Stimulated activated CD4-positive, alpha-beta T cell treated with anti-CD3 and anti-CD28 coated beads, TNF-alpha, amount 100 ng/mL, for 48 hours (primary cell): Measurements from ENCODE around the gene RFX2.
"Not testable (repeated sequence)": the region's sequence is repeated elsewhere in the genome, so short reads cannot be mapped to it uniquely, and the experiment has no call there.

ENCODE experiments used
- DNase-seq, 3 donors: peaks; one replicate each; pipeline ENCODE4 v3.0.0-alpha.2; 2020; ENCODE audit warnings: low read depth in 3 of 3

RFX2 gene

DNA sequence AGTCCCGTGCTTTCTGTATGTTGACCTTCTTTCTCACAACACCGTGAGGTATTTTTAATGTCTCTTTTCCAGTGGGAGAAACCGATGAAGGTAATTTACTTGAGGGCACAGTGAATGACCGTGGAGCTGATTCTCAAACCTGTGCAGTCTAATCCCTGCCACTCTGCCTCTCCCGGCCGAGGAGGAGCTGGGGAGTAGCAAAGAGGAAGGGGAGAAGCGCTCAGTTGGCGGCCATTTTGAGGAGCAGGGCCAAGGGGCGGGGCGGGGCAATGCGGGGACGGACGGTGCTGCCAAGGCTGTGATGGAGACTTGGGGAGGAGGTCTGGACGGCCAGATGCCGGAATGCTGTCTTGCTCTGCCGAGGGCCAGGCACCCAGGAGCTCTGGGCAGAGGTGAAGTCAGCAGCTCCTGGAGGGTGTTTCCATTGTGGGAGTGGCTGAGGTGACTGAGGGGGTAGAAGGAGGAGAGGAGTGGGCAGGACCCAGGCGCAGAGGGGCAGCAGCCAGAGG is 120.0 kb downstream of the RFX2 start:
- DNase-seq, result no peak

DNA sequence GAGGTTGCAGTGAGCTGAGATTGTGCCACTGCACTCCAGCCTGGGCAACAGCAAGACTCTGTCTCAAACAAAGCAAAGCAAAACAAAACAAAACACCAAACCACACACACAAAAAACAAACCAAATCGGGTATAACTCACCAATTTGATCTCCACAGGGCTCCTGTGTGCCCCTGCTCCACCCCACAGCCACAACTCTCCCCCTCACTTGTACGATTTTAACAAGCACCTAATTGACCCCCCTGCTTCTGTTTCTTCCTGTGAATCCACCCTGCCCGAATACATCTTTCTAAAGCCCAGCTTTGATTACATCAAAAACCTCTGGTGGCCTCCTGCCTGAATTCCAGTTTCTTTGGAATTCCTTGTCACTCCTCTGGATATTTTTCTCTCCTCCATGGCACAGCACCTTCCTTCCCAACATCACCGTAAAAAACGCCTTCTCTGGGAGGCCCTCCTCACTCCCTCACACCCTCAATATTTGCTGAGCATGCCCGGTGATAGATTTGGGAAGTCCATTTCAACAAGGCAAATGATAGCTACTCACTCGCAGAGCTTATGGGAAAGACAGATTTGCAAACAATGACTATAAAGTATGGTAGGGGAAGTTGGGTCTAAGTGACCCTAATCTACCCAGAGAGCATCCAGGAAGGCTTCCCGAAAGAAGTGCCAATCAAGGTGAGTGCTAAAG is 120.8 kb downstream of the RFX2 start:
- no peak for DNase-seq

- DNase-seq, result no peak
These were observed 121.5 kb downstream of the RFX2 start for GRCh38 chr19:5988517-5989387.

DNA sequence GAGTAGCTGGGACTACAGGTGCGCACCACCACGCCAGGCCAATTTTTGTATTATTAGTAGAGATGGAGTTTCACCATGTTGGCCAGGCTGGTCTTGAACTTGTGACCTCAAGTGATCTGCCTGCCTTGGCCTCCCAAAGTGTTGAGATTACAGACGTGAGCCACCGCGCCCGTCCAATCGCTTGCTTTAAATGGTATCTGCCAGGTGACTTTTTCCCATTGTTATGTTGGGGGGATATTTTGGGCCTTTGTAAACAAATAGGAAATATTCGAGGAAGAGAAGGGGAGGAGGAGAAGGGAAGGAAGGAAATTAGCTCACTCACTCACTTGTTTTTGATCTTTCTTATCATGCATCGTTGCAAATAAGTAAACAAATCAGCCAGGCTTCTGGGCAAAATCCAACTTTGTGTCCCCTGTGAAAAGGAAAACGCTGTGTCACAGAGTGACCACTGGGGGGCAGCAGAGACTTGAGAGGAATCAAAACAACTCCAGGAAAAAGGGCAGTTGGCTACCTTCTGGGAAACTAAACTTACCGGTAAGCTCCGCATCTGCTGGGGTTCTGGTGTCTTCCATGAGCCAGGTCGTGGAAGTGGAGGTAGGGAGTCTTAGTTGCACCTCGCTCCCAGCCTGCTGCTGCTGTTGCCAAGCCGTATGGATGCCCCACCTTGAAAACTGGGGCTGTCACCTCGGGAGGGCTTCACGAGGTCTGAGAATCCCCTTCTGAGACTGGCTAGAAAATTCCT is 123.1 kb downstream of the RFX2 start:
- DNase-seq, result peak; percentile 56 to 65 (median 56)

DNA sequence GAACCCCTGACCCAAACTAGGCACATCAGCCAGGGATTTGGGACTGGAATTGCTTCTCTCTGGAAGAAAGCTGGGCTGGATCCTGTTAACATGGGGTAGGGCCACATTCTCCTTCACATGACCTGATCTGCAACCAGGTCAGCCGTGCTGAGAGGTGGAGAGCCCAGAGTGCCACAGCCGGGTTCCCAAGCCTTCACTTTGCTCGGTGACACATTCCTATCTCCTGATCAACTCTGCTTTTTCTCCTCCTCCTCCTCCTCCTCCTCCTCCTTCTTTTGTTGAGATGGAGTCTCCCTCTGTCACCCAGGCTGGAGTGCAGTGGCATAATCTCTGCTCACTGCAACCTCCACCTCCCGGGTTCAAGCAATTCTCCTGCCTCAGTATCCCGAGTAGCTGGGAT is 124.5 kb downstream of the RFX2 start:
- DNase-seq, result not testable (repeated sequence)

- DNase-seq, result no peak
These were observed 125.1 kb downstream of the RFX2 start for GRCh38 chr19:5985098-5985783.

DNA sequence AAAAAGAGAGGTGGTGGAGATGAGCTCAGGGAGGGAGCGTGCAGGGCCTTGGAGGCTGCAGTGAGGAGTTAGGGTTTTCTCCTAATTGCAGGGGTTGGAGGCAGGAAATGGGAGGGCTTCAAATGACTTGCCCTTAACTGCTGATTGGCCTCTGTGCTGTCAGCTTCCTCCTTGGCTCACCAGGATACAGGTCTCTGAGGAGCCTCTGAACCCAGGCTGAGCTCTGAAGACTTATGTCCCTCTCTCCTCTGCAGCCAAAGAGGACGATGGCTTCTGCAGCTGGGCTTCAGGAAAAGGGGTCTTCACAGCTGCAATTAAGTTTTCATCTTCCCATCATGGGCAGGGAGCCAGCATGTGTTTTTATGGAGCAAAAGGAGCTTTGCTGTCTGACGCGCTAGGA is 125.7 kb downstream of the RFX2 start:
- DNase-seq, result no peak

DNA sequence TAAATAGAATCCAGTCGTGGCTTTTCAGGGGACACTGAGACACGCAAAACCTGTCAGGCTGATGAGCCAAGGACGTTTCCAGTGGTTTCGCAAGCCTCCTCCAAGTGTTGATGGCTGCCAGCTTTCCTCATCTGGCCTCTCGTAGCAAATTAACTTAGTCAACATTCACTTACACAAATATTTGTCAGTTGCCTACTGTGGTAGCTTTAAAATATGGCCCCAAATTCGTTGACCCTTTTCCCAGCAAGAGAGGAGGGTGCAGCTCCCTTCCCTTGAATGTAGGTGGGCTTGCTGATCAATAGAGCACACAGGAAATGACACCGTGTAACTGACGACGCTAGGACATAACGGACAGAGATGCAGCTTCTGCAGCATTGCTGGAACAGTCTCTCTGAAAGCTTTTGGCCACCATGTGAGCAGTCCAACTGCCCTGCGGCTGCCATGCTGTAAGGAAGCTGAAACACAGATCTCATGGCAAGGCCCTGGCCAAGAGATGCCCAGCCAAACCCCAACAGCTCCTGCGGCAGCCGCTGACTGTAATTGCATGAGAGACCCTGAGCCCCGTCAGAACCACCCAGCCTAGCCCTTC is 126.8 kb downstream of the RFX2 start:
- no peak for DNase-seq

DNA sequence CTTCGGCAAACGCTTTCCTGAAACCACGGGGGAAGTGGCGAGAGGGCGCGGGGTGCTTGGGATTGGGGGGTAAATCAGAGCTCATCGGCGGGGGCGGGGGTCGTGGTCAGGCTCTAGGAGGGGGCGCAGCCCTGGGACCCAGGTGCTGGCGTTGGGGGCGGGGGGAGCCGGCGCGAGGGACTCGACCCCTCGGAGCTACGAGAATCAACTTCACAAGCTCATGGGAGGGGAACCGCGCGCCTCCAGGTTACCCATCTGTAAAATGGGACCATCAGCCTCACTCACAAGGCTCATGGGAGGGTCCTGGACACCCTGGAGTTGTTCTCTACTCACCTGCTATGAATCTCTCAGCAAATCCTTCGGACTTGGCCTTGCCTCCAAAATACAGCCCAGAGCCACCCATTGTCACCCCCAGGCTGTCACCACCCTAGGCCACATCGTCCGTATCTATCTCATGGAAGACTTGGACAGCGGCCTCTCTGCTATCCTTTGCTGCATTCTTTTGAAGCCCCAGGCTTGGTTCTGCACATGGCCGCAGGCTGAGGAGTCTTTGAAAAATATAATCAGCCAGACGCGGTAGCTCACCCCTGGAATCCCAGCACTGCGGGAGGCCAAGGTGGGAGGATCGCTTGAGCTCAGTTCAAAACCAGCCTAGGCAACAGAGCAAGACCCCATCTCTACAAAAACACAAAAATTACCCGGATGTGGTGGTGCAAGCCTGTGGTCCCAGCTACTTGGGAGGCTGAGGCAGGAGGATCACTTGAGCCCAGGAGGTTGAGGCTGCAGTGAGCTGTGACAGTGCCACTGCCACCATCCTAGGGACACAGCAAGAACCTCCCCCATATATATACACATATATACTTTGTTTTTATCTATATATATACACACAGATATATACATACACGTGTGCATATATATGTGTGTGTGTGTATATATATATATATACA is 131.4 kb downstream of the RFX2 start:
- DNase-seq, result no peak

- DNase-seq, result peak; percentile 94 to 98 (median 96)
These were observed 132.3 kb downstream of the RFX2 start, which contains the start of gene RANBP3 for GRCh38 chr19:5977785-5978605. Gene RANBP3 (minus strand): TSS chr19:5978140. CDS start chr19:5978082, 58 bp downstream.

- no peak for DNase-seq
These were observed 133.0 kb downstream of the RFX2 start for GRCh38 chr19:5977222-5977784.

DNA sequence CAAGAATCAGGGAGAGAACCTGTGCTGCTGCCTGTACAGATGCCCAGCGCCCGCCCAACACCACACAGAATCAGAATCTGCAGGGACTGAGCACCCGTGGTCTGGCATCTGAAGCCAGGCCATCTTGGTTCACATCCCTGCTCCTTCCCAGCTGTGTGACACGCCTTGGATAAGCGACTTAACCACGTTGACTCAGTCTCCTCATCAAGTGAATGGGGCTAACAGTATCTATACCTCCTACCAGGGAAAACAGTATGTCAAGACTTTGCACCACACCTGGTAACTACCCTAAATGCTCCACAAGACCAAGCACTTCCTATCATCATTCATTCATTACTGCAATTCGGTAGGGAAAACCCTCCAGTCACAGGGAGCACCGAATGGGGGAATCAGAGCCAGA is 133.5 kb downstream of the RFX2 start:
- DNase-seq, result no peak

DNA sequence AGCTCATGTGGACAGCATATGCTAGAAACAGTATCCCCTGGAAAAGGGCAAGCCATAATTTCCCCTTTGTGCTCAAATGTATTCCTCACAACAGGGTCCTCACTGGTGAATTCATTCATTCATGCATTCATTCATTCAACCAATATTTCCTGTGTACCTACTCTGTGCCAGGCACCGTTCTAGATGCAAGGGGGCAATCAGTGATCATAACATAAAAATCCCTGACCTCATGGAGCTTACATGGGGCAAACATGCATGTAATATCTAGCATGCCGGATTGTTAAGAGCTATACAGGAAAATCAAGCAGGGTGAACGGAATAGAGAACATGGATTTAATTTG is 134.9 kb downstream of the RFX2 start:
- no peak for DNase-seq

DNA sequence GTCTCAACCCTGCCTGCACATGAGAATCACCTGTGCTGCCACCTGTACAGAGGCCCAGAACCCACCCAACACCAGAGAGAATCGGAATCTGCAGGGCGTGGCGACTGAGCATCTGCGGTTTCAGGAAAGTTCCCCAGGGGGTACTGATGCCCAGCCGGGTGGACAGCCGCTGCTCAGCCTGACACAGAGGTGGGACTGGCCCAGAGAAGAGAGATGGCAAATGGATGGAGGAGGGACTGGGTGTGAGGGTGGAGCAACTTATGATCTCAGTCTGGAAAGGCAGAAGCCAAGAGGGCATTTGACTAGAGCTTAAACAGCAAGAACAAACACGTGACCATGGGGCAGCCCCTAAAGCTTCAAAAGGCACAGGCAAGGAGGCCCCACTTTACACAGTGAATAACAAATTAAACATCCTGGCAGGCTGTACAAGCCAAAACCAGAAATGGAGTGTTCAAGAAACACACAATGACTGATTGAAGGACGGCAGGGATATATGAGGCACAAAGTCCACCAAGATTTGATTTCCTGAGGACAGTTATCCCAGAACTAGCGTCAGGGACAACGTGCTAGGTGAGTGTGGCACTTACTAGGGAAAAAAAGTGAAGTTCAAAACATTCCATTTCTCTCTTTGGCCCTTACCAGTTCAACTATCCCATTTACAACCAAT is 135.4 kb downstream of the RFX2 start:
- peak in 1 of 3 donors; percentile 34 for DNase-seq

DNA sequence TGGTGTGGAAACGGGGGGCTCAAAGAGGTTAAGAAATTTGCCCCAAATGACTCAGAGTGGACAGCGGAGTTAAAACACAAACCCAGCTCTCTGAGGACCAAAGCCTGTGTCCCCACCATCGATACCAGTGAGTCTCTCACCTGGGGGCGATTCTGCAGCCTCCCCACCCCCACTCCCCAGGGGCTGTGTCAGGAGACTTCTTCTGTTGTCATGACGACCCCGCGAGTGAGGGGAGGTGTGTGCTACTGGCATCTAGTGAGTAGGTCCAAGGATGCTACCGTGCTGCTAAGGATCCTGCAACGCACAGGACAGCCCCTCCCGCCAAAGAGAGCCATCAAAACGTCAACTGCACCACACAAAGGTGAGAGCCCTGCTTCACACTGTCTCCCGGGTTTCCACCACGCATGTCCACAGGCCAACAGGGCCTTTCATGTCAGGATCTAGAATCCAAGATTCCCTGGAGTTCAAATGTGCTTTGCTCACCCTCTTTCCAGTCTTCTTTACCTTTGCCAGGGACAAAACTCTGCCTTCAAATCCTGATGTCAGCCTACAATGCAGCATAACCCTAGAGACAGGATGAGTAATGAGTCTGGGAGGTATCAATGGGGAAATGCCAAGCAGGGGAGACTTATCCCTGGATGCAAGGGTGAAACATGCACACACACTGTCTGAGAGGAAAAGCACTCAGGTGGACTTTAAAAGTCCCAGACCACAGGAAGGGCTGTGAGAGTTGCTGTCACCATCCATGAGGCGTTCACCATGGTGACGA is 136.2 kb downstream of the RFX2 start:
- DNase-seq, result no peak

DNA sequence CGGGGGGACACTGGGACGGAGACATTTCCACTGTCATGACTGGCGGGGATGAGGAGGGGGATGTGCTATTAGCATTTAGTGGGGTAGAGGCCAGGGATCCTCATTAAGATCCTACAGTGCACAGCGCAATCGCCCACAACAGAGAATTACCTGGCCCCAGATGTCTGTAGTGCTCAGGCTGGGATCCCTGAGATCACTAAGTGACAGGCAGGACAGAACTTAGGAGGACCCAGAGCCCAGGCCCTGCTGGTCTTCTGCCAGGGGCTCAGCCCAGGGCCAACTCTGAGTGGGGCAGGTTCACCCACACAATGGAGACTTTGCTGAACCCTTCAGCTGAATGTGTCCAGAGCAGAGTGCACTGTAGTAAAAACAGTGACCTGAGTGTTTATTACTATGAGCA is 136.9 kb downstream of the RFX2 start:
- DNase-seq, result no peak

GRCh38 chr19:5972355-5972731 is 138.0 kb downstream of the RFX2 start:
- no peak for DNase-seq
